A549 (cell line): ENCODE measurements around the gene PLEKHN1.

Experiments used
- CHD4 ChIP-seq: fragments of 200-600 bp; sonication (generic); IDR thresholded peaks from 2 replicates; pipeline ENCODE4 v1.6.1; 2016; ENCODE audit warnings: antibody characterized with exemption, mild to moderate bottlenecking, borderline replicate concordance
- GATA3 ChIP-seq: IDR thresholded peaks from 2 replicates; pipeline ENCODE4 v1.6.1; 2012; ENCODE audit warnings: borderline replicate concordance
- HES2 ChIP-seq: fragments of >200 bp; sonication (Bioruptor Twin); formaldehyde crosslinking; IDR thresholded peaks from 2 replicates; pipeline ENCODE4 v1.6.1; 2016
- HEYL ChIP-seq: fragments of 250-450 bp; sonication (Bioruptor Pico); IDR thresholded peaks from 2 replicates; pipeline ENCODE4 v1.8.0; 2021; ENCODE audit warnings: mild to moderate bottlenecking, moderate library complexity
- JUN ChIP-seq, 2 experiments: fragments of >200 bp; sonication (Bioruptor Twin); formaldehyde crosslinking; IDR thresholded peaks; 2 replicates in 1 of 2; 3 replicates in 1 of 2; pipeline ENCODE4 v1.6.1; 2016 to 2017
- MYC ChIP-seq: IDR thresholded peaks from 2 replicates; pipeline ENCODE4 v1.6.1; 2012; ENCODE audit warnings: mild to moderate bottlenecking, inconsistent platforms, low read length, improper control_type of control experiment, borderline replicate concordance
- NR3C1 ChIP-seq: fragments of >200 bp; sonication (Bioruptor Twin); formaldehyde crosslinking; IDR thresholded peaks from 3 replicates; pipeline ENCODE4 v1.6.1; 2017
- PHF8 ChIP-seq: fragments of 200-600 bp; sonication (generic); IDR thresholded peaks from 2 replicates; pipeline ENCODE4 v1.6.1; 2016; ENCODE audit warnings: low read depth, mild to moderate bottlenecking, antibody characterized with exemption, moderate library complexity, borderline replicate concordance
- POLR2A ChIP-seq: IDR thresholded peaks from 2 replicates; pipeline ENCODE4 v1.6.1; 2012; ENCODE audit warnings: mild to moderate bottlenecking, low read length
- POLR2AphosphoS2 ChIP-seq: conservative IDR thresholded peaks from 2 replicates; pipeline ENCODE4 v1.6.1; 2012; ENCODE audit warnings: low read length, improper control_type of control experiment, inconsistent platforms
- RCOR1 ChIP-seq: fragments of 150-350 bp; IDR thresholded peaks from 2 replicates; pipeline ENCODE4 v1.6.1; 2014; ENCODE audit warnings: antibody characterized with exemption, low read length, low read depth
- TFCP2L1 ChIP-seq: fragments of 250-450 bp; sonication (Bioruptor Pico); IDR thresholded peaks from 2 replicates; pipeline ENCODE4 v1.5.0; 2021; ENCODE audit warnings: mild to moderate bottlenecking
- TF ChIP-seq, protein P1 (sequence below): fragments of >200 bp; sonication (Bioruptor Twin); formaldehyde crosslinking; IDR thresholded peaks from 3 replicates; pipeline ENCODE4 v1.5.1; 2016
- TF ChIP-seq, protein P2 (sequence below): fragments of 200-600 bp; sonication (generic); IDR thresholded peaks from 2 replicates; pipeline ENCODE4 v1.6.1; 2016; ENCODE audit warnings: antibody characterized with exemption, mild to moderate bottlenecking, moderate library complexity

DNA sequence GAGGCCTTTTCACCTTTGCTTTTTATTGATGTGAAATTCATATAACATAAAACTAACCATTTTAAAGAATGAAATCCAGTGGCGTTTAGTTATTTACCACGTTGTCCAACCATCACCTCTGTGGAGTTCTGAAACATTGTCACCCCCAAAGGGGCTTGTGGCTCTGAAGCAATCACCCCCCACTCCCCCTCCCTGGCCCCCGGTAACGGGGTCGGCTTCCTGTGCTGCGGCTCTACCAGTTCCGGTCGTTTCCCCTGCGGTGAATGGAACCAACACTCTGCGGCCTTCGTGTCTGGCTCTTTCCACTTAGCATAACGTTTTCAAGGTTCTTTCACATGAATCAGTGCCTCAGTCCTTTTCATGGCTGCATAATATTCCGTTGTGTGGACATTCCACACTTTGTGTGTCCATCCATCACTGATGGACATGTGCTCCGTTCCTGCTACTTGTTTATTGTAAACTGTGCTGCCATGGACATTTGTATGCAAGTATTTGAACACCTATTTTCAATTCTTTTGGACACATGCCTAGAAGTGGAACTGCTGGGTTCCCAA lies 45.2 kb downstream of the PLEKHN1 start:
- TF ChIP-seq, protein P1, sequence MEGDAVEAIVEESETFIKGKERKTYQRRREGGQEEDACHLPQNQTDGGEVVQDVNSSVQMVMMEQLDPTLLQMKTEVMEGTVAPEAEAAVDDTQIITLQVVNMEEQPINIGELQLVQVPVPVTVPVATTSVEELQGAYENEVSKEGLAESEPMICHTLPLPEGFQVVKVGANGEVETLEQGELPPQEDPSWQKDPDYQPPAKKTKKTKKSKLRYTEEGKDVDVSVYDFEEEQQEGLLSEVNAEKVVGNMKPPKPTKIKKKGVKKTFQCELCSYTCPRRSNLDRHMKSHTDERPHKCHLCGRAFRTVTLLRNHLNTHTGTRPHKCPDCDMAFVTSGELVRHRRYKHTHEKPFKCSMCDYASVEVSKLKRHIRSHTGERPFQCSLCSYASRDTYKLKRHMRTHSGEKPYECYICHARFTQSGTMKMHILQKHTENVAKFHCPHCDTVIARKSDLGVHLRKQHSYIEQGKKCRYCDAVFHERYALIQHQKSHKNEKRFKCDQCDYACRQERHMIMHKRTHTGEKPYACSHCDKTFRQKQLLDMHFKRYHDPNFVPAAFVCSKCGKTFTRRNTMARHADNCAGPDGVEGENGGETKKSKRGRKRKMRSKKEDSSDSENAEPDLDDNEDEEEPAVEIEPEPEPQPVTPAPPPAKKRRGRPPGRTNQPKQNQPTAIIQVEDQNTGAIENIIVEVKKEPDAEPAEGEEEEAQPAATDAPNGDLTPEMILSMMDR = no peak
- TF ChIP-seq POLR2AphosphoS2 = no peak
- no peak for TF ChIP-seq POLR2A
- no peak for TF ChIP-seq CHD4
- TF ChIP-seq, protein P2, sequence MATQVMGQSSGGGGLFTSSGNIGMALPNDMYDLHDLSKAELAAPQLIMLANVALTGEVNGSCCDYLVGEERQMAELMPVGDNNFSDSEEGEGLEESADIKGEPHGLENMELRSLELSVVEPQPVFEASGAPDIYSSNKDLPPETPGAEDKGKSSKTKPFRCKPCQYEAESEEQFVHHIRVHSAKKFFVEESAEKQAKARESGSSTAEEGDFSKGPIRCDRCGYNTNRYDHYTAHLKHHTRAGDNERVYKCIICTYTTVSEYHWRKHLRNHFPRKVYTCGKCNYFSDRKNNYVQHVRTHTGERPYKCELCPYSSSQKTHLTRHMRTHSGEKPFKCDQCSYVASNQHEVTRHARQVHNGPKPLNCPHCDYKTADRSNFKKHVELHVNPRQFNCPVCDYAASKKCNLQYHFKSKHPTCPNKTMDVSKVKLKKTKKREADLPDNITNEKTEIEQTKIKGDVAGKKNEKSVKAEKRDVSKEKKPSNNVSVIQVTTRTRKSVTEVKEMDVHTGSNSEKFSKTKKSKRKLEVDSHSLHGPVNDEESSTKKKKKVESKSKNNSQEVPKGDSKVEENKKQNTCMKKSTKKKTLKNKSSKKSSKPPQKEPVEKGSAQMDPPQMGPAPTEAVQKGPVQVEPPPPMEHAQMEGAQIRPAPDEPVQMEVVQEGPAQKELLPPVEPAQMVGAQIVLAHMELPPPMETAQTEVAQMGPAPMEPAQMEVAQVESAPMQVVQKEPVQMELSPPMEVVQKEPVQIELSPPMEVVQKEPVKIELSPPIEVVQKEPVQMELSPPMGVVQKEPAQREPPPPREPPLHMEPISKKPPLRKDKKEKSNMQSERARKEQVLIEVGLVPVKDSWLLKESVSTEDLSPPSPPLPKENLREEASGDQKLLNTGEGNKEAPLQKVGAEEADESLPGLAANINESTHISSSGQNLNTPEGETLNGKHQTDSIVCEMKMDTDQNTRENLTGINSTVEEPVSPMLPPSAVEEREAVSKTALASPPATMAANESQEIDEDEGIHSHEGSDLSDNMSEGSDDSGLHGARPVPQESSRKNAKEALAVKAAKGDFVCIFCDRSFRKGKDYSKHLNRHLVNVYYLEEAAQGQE = no peak
- TF ChIP-seq HEYL (CRISPR knock-in tag) = no peak
- TF ChIP-seq HES2 = no peak
- TF ChIP-seq PHF8 = no peak
- no peak for TF ChIP-seq MYC
- no peak for TF ChIP-seq GATA3
- TF ChIP-seq NR3C1 = no peak
- no peak for TF ChIP-seq TFCP2L1 (CRISPR knock-in tag)
- no peak for TF ChIP-seq JUN (IDR thresholded peaks at IDR 0.05)
- no peak for TF ChIP-seq RCOR1
